Left lobe of liver (tissue), 2 donors: ENCODE data around the gene SLC2A1. TPM values are rescaled to one million over a fixed set of nuclear protein-coding genes. Genes with fewer than 3 reads are reported as not detected.

Experiments
- ATAC-seq: fragments of 200-7000 bp; cut with Tn5 transposase; one replicate; pipeline ENCODE4 v1.9.1; 2020; ENCODE audit warnings: mild to moderate bottlenecking, moderate library complexity
- DNase-seq: peaks from one replicate; pipeline ENCODE4 v3.0.0-alpha.2; 2020; ENCODE audit warnings: low spot score
- total RNA-seq: library from RNA; stranded (reverse); gene quantifications from one replicate; pipeline ENCODE4 v1.2.1, GENCODE V29; 2021
- donor health status: DM: no; HTN: no; CAD: no; lungs with moderate emphysema.
- donor health status: DM: no; HTN: yes; CAD: no.

SLC2A1 gene
- total RNA-seq, 1 donor from 2014 or later: 9.5 TPM

DNA sequence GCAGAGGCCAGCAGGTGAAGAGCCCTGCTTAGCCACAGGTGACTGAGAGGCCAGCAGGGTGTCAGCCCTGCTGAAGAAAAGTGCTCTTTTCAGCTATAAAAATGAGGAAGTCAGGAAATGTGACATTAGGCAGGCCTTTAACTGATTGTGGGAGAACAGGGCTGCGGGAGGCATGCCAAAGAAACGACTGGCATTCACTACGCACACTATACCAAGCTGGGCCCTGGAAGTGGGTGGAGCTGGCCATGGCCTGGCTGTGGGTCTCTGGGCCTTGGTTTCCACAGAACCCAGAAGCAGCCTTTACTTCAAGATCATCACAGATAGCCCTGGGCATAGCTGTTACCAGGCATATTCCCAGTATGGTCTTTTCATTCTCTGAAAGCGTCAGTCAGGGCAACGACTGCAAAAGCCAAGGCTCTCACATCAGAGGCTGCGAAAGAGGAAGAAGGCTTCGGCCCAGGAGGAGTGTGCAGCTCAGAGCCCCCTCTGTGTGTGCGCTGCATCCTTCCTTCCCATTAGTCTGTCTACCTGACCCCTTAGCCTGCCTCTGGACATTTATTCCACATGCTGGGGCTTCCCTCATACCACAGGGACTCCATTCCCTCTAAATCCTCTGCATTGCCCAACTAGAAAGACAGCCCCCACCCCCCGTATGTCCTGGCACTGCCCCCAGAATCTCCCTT is 14.3 kb downstream of the SLC2A1 start:
- no peak for ATAC-seq
- no peak for DNase-seq

DNA sequence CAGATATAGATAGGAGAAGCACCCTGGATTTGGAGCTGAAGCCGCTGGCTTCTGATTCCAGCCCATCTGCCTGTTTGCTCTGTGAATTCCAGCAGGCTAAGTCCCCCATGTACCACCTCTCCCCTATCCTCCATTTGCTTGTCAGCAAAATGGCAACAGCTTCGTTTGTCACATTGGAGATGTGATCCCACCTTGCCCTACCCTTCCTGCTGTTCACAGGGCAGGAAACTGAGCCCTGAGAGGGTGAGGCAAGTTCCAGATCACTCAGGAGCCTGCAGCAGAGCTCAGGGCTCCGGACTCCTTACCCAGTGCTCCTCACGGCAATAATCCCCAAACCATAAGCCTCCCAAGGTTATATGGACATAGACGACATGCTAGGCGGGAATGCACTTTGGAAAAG is 14.9 kb downstream of the SLC2A1 start:
- DNase-seq (no peak), ATAC-seq (no peak)

DNA sequence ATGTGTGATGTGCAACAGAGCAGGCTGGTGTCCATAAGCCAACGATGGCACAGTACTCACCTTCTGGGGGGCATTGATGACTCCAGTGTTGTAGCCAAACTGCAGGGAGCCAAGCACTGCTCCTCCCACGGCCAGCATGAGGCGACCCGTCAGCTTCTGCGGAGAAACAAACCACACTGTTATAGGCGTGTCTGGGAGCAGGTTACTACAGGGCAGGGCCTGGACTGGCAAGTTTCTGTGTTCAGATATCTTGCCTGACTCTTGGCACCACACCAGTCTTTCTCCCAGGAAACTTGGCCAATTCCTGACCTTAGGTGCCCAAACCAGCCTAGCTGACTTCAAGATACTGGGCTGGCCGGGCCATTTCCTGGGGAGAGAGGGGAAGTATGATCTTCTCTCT is 15.5 kb downstream of the SLC2A1 start:
- ATAC-seq (peak; percentile 72), DNase-seq (peak; percentile 71)

DNA sequence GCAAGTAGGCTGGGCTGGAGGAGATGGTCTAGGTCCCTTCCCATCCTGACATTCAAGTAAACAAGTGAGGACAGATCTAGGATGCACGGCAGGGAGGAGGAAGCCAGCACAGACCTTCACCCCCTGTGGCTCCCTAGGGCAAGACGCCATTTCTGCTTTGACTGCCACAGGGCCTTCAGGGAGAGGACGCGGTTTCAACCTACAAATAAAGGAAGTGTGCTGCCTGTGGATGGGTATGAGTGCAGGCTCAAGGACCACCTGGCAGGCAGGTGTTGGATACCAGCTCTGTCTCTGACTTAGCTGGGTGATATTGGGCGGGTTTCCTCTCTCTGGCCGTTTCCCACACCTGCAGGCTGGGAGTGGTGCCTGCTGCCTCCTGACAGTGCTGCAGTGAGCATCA is 16.2 kb downstream of the SLC2A1 start:
- DNase-seq (no peak), ATAC-seq (no peak)

DNA sequence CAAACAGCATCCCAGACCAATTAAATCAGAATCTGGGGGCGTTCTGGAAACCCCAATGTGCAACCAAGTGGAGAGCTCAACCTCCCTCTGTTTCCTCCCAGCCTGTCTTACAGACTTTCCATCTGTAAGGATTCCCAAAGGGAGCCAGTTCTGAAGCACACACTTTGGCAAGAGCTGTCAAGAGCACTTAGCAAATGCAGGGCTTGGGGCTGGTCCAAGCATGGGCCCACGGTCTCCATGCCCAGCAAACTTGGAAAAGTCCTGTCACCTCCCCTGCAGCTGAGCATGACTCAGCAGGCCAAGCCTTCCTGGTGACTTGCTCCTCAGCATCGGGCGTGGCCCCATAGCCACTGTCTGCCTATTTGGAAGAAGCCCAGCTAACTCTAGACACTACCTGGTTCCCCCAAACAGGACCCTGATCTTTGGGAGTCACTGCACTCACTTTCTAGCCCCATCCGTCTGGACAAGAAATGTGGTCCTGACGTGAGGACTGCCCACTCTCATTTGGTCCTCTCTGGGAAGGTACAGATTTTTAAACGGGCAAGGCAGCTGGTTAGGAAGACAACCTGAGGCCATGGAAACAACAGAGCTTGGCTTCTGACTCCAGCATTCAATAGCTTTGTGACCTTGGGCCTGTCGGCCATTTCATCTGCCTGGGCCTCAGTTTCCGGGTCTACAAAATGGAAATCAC is 16.9 kb downstream of the SLC2A1 start:
- ATAC-seq (no peak), DNase-seq (no peak)

DNA sequence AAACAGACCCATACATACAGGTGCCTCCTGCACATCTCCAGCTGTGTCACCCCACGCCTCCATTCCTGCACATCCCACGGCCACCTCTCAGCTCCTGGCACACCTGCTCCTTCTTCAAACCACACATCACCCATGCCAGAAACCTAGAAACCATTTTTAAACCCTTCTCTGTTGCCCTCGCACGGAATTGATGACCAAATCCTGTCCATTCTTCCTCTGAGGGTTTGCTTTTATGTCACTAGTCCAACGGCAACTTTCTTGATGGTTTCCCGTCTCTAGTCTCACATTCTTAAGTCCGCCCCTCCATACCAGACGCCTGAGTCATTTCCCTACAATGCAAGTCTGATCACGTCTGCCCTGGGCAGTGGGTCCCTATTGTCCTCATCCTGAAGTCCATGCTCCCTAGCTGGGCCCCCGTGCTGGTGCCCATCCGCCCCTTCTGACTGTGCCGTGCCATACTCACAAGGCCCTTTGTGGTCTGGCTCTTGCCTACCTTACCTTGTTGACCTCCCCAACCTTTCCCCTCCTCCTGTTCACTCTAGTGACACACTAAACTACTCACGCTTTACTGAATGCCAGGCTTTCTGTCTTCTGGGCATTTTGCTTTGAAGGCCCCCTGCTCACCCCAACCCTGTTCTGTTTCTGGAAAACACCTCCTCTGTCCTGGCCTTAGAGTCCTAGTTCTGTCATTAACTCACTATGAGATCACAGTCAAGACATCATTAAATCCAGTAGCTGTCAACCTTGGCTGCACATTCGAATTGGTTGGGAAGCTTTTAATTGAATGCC is 17.6 kb downstream of the SLC2A1 start:
- ATAC-seq: no peak
- no peak for DNase-seq

DNA sequence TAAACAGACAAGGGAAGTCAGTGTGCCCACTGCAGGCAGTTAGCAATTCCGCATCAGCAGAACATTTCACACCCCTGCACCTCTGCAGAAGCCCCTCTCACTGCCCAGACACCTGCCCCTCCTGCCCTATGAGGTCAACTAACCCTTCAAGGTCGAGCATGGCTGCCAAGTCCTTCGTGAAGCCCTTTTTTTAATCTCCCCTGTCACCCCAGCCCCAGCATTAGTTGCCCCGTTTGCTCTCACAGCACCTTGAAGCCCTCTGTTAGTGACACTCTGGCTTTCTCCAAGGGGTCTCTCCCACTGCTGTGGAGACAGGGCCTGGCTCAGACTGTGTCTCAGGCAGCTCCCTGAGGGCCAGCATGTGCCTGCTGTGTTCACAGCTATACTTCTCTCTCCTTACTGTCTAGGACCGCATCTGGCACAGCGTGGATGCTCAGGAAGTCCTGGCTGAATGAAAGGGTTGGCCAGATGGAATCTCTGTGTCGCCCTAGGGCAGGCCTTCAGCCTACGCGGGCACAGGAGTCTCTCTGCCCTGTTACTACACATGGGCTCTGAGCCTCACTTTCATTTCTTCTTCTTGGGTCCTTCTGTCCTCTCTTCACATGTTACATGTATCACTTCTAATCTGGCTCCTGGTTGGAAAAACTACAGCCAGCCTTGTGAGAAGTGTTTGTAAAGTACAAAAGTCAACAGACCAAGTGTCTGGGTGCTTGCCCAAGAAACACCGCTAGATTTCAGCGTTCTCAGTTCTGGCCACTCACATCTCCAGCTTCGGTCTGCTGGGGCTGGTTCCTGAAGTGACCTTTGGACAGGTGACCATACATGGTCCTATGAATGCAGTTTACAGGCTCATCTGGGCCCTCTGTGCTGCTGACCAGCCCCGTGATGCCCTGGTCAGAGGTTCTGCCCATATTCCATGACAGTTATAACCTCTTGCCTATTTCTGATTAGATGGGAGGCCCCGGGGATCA is 19.7 kb downstream of the SLC2A1 start:
- ATAC-seq (peak; percentile 52), DNase-seq (no peak)

DNA sequence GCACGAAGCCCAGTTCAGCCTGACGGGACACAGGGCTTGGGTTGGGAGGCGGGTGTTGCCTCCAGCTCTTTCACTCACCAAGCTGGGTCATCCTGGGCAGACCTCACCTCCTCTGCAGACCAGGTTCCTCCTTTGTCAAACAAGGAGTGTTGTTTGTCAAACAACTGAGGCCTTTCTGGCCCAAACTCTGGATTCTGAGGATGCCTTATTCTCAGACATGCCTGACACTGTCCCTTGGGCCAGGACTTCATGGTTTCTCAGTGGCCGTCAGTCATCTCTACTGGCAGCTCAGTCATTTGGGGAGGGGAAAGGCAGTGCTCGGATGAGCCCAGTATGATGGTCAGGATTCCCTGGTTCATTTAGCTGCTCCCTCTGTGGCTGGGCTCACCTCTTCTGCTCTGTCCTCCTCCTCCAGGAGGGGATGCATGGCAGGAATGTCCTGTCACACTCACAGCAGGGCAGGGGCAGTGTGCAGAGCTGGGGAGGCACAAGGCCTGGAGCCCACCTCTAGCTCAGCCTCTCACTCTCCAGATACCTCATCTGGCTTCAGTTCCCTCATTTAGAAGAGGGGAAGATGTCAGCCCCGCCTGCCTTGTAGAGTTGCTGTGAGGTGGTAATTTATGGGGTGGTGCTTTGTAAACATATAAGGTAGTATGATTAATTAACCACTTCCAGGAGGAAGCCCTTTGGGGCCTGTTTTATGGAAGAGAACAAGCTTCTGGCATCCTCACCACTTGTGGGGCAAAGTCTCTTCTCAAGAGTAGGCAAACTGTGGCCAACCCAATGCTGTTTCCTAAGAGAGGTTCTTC is 20.6 kb downstream of the SLC2A1 start:
- no peak for DNase-seq
- ATAC-seq: no peak

DNA sequence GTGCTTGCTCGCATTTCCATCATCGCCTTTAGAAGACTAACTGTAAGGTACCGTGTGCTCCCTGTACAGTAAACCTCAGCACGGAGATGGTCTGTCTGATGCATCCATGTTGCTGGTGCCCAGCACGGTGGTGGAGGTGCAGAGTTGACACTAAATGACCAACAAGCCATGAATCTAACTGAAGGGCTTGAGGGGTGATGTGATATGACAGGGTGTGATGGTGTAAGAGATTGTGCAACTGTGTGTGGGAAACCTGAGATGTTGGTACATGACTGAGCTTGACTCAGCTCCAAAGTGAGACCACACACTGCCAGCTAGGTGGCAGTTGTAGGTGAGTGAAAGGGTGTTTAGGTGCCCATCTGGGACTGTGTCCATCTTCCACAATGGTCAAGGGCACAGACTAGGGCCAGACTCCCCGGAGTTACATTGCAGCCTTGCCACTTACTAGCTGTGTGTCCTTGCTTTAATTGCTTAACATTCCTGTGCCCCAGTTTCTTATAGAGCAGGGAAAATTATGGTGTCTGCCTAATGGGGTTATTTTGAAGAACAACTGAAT is 21.4 kb downstream of the SLC2A1 start:
- DNase-seq (no peak), ATAC-seq (peak; percentile 38)

DNA sequence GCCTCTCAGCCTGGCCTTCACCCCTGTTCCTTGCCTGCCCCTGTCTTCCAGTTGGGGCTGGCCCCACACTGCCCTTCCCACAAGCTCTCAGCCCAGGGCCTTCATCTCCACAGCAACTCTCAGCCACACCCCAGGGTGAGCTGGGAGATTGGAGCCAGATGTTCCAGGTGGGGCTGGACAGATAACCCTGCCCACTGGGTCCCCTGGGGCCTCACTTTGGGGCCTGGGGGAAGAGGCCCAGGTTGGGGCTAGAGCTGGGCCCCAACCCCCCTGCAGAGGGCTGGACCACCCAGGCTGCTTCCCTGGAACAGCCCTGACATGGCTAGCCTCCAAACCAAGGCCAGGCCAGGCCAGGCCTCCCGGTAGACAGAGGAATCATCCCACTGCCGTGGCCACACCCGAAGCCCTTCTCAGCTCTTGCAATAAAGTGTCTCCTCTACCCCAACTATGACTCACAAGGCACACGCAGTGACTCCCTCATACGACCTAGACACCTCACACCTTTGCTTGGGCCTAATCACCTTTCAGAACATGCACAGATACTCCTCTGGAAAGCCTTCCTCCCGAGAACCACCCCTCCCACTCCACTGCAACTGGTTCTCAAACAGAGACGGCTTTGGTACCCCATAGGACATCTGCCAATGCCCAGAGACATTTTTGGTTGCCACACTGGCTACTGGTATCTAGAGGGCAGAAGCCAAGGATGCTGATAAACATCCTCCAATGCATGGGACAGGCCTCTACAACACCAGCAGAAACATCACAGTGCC is 22.2 kb downstream of the SLC2A1 start:
- no peak for DNase-seq
- no peak for ATAC-seq

DNA sequence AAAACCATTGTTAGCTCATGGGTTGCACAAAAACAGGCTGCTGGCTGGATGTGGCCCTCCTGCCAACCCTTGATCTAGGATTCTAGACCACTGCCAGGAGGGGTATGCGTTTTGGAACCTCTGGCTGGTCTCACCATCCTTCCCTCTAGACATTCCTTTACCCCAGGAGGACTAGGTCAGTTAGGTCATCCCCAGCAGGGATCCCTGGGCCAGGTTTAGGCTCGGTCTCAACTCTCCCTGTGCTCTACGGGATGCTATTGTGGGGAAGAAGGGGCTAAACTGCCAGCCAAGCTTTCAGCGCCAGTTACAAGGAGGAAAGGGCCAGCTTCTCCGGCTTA is 22.7 kb downstream of the SLC2A1 start:
- DNase-seq (no peak), ATAC-seq (no peak)

DNA sequence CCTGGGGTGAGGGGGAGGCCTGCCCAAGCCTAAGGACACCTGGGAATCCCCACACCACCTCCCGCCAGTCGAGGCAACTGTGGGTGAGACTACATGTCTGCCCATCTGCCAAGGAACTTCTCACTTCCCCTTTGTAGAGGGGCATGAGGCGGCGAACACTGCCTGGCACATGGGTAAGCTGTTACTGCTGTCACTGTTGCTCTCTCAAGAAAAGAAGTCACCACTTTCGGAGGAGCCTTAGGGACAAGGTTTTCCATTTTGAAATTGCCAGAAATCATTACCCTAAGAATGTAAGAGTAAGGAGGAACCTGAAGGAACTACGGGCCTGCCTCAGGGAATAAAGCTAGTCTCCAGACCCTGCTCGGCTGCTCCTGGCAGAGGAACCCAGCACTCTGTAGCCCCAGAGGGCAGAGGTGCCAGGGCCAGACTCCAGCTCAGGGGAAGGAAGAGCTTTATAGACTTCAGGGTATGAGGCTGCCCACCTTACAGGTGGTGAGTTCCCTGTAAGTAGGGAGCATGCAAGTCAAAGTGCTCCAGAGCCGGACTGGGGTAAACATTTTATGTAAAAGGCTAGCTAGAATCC is 23.3 kb downstream of the SLC2A1 start:
- DNase-seq (no peak), ATAC-seq (no peak)

DNA sequence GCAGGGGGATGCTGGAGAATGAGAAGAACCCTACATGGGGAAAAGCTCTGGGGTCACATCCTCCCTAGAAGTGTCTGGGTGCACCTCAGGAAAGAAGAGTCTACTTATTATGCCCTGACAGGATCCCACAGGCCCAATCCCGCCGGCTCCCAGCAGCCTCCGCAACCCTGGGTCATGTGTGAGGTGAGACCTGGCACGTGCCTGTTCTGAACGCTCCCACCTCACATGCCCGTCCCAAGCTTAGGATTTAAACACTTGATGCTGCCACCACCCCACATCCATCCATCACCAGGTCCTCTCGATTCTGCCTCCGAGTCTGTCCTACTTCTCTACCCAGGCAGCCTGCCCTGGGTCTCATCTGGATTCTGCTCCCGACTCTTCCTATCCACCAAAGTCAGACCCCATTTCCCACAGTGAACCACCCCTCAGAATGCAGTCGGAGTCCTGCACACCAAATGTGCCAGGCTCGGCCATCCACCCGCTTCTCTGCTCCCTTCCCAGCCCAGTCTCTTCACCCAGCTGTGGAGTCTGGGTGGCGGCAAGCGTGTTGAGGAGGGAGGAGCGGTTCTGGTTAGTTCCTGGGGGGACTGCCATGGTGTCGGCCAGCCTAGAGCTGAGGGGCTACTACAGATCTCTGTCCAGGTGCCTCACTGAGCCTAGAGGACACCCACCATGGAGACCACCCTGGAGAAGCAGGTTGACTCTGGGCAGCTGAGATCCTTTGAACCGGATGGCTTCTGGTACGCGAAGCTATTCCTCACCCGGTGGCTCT is 23.9 kb downstream of the SLC2A1 start:
- ATAC-seq: no peak
- DNase-seq: no peak

DNA sequence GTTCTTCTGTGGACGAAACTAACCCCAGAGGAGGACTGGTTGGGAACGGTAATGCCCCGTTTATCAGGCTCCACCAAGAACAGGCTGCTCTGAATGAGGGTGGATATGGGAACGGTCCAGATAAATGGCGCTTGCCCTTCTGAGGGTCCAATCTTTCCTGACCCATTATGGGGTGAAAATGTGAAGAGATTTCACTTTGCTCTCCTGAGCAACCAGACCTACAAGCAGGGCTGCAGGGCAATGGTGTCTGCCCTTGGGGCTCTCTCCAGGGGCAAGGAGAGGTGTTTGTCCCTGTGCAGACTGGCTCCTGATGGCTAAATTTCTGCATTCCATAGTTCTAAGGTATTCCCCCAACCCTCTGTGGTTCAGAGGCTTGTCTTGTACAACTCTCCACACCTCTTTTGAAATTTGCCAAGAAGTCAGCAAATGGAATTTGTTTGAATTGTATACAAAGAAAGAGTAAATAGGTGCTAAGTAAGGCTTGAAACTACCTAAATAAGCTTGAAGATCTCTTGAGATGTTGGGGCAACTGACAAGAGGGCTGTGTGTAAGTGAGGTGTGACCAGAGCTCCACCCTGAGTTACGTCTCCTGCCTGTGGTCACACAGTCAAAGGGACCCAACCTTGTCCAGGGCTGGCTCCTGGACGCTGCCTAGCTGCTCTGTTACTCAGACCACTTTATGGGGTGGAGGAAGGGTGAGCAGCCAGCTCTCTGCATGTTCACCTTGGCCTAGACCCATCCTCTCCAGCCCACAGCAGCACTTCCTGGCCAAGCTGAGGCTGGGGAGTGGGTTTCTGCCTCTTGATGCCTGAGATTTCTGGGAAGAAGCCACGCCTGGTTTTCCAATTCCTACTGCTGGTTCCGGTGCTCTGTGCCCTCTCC is 24.8 kb downstream of the SLC2A1 start:
- ATAC-seq: no peak

DNA sequence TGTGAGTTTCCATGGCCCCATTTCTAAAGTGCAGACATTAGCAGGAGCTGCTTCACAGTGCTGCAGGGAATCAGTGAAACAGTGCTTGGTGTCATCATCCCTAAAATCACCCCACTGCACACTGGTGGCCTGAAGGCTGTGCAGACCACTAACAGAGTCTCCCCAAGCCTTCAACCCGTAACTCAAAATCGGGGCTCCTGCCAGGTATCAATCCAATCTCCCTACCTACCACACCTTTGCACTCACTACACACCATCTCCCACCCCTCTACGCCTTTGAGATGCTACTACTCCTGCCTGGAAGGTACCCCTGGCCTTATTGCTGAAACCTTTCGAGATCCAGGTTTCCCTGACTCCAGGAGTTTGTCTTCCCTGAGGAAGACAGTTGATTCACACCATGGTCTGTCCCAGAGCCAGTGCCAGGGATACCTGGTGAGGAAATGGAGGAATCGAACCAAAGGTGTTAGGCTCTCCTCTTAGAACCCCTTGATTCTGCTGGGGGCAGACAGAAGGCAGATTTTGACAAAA is 25.5 kb downstream of the SLC2A1 start:
- ATAC-seq (no peak), DNase-seq (no peak)

More for the DNA sequence above, 24.8 kb downstream of the SLC2A1 start:
- DNase-seq: no peak

DNA sequence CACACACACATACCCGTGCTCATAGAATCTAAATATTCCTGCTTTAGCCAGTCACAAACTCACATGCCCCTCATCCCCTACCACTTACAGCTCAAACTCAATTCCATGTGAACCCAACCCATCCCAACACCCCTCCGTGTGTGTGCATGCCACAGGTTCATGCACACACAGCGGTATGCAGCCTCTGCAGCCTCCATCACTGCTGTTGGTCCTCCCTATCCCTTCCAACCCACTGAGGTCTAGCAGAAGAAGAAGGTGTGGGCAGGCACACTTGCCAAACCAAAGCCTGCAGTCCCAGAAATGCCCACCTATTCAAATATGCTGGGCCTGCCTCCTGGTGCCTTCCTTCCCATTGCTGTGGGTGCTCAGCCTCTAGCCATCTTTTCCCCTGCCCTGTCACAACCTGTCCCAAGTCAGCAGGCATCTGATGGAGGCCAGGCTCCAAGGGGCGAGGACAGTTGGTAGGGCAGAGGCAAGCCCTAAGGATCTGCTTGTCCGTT is 26.2 kb downstream of the SLC2A1 start:
- DNase-seq: no peak
- ATAC-seq: no peak
